Measurements from ENCODE around the gene RFT1.

The RFT1 gene

DNA sequence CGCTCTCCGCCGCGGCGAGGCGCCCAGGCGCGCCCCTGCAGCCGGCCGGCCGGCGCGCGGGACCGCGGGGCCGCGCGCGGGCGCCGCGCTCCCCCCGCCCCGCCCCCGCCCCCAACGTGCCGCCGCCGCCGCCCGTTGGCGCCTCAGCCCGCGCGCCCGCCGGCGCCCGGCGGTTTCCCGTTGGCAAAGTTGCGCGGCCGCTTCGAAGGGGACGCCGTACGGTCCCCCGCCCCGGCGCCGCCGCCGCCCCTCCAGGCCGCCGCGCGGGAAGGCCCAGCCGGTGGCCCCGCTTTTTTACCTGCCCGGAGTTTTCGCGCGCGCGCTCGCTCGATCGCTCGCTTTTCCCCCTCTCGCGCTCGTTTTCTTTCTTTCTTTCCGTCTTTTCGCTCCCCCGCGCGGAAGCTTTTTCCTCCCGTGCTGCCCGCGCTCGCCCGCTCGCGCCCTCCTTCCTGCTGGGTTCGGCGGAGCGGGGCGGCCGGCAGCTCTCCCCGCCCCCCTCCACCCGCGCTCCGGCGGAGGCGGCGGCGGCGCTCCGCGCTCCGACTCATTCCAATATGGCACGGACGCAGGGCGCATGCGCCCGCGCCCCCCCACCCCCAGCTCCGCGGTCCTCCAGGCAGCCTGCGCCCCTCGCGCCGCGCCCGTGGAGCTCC, 84.6 kb downstream of the RFT1 start, which contains the start of gene SFMBT1:
TSS of gene SFMBT1 (minus strand) at position 556 of the 653 bp plus-strand sequence. CDS start 76,945 bp downstream, outside the sequence.
- peaks cover 18% of the 10 kb centered on the region for H3K27me3 Mint-ChIP-seq (ENCODE audit: low read depth)
- H3K9me3 Mint-ChIP-seq = no peaks in the 10 kb centered on the region
- H3K27ac Mint-ChIP-seq = peak within 1 kb of the TSS; percentile 95
- no peaks in the 10 kb centered on the region for H3K36me3 Mint-ChIP-seq (ENCODE audit: low read depth)
- H3K4me3 Mint-ChIP-seq = peak within 1 kb of the TSS; percentile 87
- peaks cover 35% of the 10 kb centered on the region for H3K4me1 Mint-ChIP-seq (ENCODE audit: low read depth)

DNA sequence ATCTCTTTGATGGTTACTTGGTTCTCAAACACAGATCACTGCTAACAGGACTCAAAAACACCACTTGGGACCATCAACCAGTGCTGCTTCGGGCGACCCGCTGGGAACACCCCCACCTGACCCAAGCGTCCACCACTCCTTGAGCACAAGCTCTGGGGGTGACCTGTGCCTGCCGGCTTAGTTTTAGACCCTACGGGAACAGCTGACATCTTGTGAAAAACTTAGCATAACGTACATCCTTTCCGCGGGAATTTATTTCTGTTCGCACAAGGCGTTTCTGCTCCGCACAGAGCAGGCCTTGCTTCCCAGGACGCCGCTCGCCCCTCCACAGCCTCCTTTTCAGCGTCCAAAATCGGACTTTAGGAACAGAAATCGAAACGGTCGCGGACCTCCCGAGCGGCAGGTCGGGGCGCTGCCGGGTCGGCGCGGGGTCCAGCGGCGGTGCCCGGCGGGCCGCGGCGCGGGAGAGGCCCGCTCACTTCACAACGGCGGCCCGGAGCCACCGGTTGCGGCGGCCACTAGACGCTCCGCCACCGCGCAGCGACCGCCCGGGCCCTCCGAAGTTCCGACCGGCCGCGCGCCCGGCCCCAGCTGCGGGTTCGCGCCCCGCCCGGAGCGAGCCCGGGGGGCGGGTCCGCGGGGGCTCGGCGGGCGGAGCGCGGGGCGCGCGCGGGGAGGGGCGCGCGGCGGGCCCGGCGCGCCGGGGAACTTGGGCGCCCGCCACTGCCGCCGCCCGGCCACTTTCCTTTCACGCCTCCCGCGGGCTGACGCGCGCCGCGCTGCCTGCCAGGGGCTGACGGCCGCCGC, 85.3 kb downstream of the RFT1 start:
- peaks cover 40% of the 10 kb centered on the region for H3K4me1 Mint-ChIP-seq (ENCODE audit: low read depth)
- peak overlapping the region; percentile 87 for H3K4me3 Mint-ChIP-seq
- H3K27ac Mint-ChIP-seq = peak overlapping the region; percentile 89
- no peaks in the 10 kb centered on the region for H3K9me3 Mint-ChIP-seq
- no peaks in the 10 kb centered on the region for H3K36me3 Mint-ChIP-seq (ENCODE audit: low read depth)
- H3K27me3 Mint-ChIP-seq (ENCODE audit: low read depth) = peaks cover 18% of the 10 kb centered on the region

DNA sequence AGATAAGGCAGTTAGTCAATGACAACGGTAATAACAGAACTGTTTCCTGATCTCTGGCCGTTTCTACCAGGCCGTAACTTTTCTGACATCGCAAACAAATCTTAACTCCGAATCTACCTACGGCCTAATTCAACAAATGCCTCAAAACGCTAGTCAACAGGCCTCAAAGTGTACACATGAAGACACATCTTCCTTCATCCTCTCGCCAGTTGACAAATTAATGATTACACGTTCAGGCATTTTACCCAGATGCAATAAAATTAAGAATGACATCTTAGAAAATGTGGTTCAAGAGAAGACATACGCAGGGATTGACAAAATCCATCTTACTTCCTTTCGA, 85.9 kb downstream of the RFT1 start:
- peak overlapping the region; percentile 89 for H3K27ac Mint-ChIP-seq
- H3K27me3 Mint-ChIP-seq (ENCODE audit: low read depth) = peaks cover 18% of the 10 kb centered on the region
- H3K4me3 Mint-ChIP-seq = peak overlapping the region; percentile 87
- no peaks in the 10 kb centered on the region for H3K36me3 Mint-ChIP-seq (ENCODE audit: low read depth)
- no peaks in the 10 kb centered on the region for H3K9me3 Mint-ChIP-seq
- H3K4me1 Mint-ChIP-seq (ENCODE audit: low read depth) = peaks cover 40% of the 10 kb centered on the region

DNA sequence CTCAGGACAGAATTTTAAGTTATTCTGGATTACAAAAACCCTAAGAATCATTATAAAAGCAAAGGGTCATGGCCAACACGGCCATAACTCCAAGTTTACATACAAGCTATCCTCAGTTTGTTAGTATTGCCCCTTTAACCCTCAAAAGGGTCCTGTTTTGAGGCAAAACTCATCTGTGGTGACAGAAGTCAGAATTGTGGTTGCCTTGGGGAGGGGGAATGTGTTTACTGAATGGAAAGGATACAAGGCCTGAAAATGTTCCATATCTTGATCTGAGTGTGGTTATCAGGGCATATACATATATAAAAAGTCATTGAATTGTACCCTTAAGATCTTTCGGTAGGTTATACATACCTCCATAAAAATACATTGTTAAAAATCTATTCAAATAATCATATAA, 86.5 kb downstream of the RFT1 start:
- Mint-ChIP-seq H3K27ac (peak overlapping the region; percentile 89), H3K27me3 (ENCODE audit: low read depth) (peaks cover 15% of the 10 kb centered on the region), H3K9me3 (no peaks in the 10 kb centered on the region), H3K4me1 (ENCODE audit: low read depth) (peaks cover 46% of the 10 kb centered on the region), H3K36me3 (ENCODE audit: low read depth) (no peaks in the 10 kb centered on the region), H3K4me3 (peak overlapping the region; percentile 87)

DNA sequence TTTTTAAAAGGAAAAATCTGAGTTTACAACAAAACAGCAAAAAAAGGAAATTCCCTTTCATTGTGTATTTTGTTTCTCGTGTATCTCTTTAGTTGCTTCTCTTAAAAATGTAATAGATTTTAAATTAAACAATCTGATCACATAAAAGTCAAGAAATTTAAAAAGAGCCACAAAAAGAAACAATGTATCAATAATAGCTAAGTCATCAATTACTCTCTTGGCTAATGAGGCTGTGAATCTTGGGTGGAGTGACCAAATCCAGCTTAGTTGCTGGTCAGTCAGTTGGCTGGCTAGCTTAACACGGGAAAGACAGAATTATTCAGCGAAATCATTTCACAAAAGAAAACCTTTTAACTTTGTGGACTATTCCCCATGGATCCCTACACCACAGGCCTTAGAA, 87.6 kb downstream of the RFT1 start:
- no peaks in the 10 kb centered on the region for H3K9me3 Mint-ChIP-seq
- H3K27ac Mint-ChIP-seq = no peak overlapping the region
- H3K4me1 Mint-ChIP-seq (ENCODE audit: low read depth) = peaks cover 51% of the 10 kb centered on the region
- peak overlapping the region; percentile 16 for H3K4me3 Mint-ChIP-seq
- peaks cover 11% of the 10 kb centered on the region for H3K27me3 Mint-ChIP-seq (ENCODE audit: low read depth)
- no peaks in the 10 kb centered on the region for H3K36me3 Mint-ChIP-seq (ENCODE audit: low read depth)

DNA sequence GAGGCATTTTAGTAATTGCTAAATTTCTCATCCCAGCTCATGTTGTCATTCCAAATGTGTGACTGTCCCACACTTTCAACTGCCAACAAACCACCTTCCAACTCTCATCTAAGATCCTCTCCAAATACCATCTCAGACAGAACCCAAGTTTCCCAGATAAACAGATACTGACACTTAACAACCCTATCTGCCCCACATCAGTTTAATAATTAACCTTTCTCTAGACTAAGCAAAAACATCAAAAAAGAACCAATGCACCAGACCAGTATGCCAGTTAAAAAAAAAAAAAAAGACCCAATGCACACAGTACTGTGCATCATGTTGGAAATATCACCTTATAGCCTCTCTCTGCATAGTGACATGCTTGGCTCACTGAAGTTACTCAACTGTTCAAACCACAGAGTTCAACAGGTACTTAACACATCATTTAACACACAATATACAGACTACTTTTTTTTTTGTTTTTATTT, 89.8 kb downstream of the RFT1 start:
- no peak overlapping the region for H3K27ac Mint-ChIP-seq
- H3K36me3 Mint-ChIP-seq (ENCODE audit: low read depth) = no peaks in the 10 kb centered on the region
- H3K4me3 Mint-ChIP-seq = no peak overlapping the region
- H3K9me3 Mint-ChIP-seq = no peaks in the 10 kb centered on the region
- no peaks in the 10 kb centered on the region for H3K27me3 Mint-ChIP-seq (ENCODE audit: low read depth)
- peaks cover 54% of the 10 kb centered on the region for H3K4me1 Mint-ChIP-seq (ENCODE audit: low read depth)

DNA sequence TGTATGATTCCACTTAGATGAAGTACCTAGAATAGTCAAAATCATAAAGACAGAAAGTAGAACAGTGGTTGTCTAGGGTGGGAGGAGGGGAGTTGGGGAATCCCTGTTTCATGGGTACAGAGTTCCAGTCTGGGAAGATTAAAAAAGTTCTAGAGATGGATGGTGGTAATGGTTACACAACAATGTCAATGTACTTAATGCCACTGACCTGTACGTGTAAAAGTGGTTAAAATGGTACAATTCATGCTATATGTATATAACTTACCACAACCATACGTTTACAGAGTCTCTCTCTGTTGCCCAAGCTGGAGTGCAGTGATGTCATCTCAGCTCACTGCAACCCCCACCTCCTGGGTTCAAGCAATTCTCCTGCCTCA, 90.9 kb downstream of the RFT1 start:
- Mint-ChIP-seq H3K27ac (no peak overlapping the region), H3K4me3 (no peak overlapping the region), H3K36me3 (ENCODE audit: low read depth) (no peaks in the 10 kb centered on the region)

DNA sequence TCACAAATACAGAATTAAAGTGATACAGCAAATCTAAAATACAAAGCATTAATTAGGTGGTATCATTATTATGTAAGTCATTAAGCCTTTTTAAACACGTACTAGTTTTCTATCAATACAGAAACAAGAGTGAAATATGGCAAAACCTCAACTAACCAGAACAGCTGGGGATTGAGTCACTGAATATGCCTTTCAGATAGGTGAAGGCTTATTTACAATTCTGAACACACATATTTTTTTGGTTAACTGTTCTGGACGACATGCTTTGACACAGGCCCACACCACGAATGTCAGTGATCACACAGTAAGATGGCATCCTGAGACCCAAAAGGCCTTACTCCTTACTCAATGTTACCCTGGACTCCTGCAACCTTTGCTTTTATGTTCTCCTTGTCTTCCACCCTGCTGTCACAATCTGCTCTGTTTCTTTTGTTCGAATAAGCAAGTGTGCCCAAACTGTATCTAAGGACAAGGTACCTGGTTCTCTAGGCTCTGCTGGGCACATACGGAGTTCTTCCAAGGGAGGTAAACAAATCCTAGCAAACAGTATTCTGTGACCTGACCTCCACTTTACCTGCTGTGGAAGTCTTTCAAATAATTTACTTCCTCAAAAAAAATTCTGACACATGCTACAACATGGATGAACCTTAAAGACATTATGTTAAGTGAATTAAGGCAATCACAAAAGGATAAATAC, 91.4 kb downstream of the RFT1 start:
- H3K9me3 Mint-ChIP-seq = no peaks in the 10 kb centered on the region
- H3K27ac Mint-ChIP-seq = no peak overlapping the region
- H3K27me3 Mint-ChIP-seq (ENCODE audit: low read depth) = no peaks in the 10 kb centered on the region
- H3K4me1 Mint-ChIP-seq (ENCODE audit: low read depth) = peaks cover 47% of the 10 kb centered on the region
- no peaks in the 10 kb centered on the region for H3K36me3 Mint-ChIP-seq (ENCODE audit: low read depth)
- no peak overlapping the region for H3K4me3 Mint-ChIP-seq

More for the DNA sequence above, 90.9 kb downstream of the RFT1 start:
- H3K4me1 Mint-ChIP-seq (ENCODE audit: low read depth) = peaks cover 52% of the 10 kb centered on the region
- no peaks in the 10 kb centered on the region for H3K27me3 Mint-ChIP-seq (ENCODE audit: low read depth)
- no peaks in the 10 kb centered on the region for H3K9me3 Mint-ChIP-seq
